ENCODE results near the gene SLC25A44.

The SLC25A44 gene

GRCh38 chr1:156193488-156194299 is at the start of gene SLC25A44:
SLC25A44 (plus strand) TSS chr1:156194104; CDS start chr1:156199848, 5,744 bp downstream.
- DNase-seq (ENCODE audit: low read depth) = peak; percentile 96

- no peak for DNase-seq (ENCODE audit: low read depth)
Observed at GRCh38 chr1:156144742-156145141, 49.2 kb upstream of the SLC25A44 start.

DNA sequence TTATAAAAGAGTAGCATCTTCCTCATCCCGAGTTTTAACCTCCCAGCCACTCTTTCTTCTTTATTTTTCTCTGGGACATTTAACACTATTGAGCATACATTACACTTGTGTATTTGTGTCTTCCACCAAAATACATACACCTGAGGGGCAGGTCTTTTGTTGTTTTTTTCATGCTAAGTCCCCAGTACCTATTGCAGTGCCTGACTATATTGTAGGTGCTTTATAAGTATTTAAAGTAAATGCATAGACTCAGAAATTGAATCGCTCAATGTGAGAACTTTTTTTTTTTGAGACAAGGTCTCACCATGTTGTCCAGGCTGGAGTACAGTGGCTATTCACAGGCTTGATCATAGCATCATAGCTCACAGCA is 48.3 kb upstream of the SLC25A44 start:
- DNase-seq (ENCODE audit: low read depth) = no peak

- DNase-seq (ENCODE audit: low read depth) = no peak
Observed at GRCh38 chr1:156146020-156146768, 47.7 kb upstream of the SLC25A44 start.

DNA sequence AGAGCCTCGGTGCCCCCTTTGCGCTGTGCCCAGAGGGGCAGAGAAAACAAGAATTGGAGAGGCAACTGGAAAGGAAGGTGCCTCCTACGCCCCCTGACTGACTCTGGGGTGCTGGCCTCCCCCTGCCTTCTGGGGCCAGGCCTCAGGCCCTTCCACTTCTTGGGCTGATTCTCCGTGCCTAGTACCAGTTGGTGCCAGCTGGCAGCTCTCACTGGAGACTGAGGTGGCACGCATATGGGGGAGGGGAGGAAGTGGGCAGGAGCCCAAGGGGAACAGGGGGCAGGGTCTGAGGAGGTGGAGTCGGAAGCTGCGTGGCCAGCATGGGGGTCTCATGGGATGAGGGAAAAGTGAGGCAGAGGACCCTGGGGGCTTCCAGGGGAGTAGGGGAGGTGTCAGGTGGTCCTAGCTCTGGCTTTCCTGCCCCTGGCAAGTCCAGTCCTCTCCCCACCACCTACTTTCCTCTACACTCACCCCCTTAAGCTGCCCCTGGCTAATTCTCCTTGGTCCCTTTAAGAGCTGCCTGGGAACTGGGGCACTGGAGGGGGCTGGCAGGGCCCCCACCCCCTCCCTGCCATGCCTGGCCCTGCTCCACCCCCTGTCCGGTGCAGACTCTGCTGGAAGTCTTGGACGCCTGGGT is 47.0 kb upstream of the SLC25A44 start:
- DNase-seq (ENCODE audit: low read depth) = no peak

- DNase-seq (ENCODE audit: low read depth) = no peak
Observed at GRCh38 chr1:156148216-156148615, 45.7 kb upstream of the SLC25A44 start.

- DNase-seq (ENCODE audit: low read depth) = no peak
Observed at GRCh38 chr1:156149374-156150332, 44.3 kb upstream of the SLC25A44 start.

GRCh38 chr1:156150333-156151011 is 43.4 kb upstream of the SLC25A44 start:
- no peak for DNase-seq (ENCODE audit: low read depth)

GRCh38 chr1:156151093-156151688 is 42.7 kb upstream of the SLC25A44 start:
- no peak for DNase-seq (ENCODE audit: low read depth)

GRCh38 chr1:156152628-156153027 is 41.3 kb upstream of the SLC25A44 start:
- no peak for DNase-seq (ENCODE audit: low read depth)

GRCh38 chr1:156153362-156153761 is 40.5 kb upstream of the SLC25A44 start, which contains the start of gene SEMA4A:
SEMA4A (plus strand) TSS chr1:156153585; CDS start chr1:156154579, 994 bp downstream.
- DNase-seq (ENCODE audit: low read depth) = no peak

DNA sequence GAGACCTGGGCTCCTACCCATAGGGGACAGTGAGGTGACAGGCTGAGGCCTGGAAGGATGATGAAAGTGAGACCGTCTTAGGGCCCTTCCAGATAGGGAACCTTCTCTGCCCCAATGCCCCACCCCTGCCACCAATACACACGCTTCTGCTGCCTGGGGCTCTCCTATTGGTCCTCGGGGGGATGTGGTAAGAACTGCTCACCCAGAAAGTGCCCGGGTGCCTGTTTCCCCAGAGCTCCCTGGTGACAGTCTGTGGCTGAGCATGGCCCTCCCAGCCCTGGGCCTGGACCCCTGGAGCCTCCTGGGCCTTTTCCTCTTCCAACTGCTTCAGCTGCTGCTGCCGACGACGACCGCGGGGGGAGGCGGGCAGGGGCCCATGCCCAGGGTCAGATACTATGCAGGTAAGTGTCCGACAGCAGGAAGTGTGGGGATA is 39.6 kb upstream of the SLC25A44 start:
- peak; percentile 38 for DNase-seq (ENCODE audit: low read depth)

DNA sequence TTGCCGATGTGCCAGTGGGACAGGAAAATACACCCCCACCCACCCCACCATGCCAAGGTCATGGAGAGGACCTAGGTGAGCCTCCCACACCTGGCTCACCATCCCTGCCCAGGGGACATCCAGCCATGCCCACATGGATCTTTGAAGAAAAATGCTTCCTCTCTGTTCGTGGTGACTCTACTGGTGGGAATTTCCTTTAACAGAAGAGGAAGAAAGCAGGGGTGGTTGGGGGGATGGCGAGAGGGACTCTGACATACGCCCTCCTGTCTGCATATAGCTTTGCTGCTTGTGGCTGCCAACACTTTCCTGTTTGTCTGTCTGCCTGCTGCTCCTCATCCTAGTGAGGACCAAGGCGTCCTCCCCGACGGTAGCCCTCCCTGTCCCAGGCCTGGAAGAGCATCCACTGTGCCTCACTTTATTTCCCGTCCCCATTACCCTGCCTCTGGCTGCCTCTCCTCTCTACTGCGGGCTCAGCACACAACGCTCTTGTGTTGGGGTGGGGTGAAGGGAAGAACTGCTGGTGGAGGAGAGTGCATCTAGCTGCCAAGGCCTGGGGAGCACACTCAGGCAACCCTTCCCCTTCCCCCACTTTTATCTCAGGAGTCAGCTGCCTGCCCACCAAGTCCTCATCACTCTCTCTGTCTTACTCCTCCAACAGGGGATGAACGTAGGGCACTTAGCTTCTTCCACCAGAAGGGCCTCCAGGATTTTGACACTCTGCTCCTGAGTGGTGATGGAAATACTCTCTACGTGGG is 38.0 kb upstream of the SLC25A44 start:
- no peak for DNase-seq (ENCODE audit: low read depth)

- DNase-seq (ENCODE audit: low read depth) = no peak
Observed at GRCh38 chr1:156157506-156157905, 36.4 kb upstream of the SLC25A44 start.

DNA sequence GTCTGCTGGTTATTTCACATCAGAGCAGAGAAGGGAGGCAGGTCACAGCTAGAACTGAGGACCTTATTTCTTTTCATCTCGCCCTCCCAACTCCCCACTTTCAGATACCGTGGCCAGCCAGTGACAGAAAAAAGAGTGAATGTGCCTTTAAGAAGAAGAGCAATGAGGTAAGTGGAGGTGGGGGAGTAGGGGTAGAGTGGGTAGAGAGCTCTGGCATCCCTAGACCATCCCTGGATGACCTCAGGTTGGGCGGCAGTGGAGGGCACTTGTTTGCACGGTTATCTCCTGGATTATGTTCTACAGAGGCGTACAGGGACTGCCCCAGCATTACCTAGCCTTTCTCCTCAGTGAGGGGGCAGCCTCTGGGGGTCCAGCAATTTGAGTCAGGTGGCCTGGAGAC is 35.9 kb upstream of the SLC25A44 start:
- no peak for DNase-seq (ENCODE audit: low read depth)

DNA sequence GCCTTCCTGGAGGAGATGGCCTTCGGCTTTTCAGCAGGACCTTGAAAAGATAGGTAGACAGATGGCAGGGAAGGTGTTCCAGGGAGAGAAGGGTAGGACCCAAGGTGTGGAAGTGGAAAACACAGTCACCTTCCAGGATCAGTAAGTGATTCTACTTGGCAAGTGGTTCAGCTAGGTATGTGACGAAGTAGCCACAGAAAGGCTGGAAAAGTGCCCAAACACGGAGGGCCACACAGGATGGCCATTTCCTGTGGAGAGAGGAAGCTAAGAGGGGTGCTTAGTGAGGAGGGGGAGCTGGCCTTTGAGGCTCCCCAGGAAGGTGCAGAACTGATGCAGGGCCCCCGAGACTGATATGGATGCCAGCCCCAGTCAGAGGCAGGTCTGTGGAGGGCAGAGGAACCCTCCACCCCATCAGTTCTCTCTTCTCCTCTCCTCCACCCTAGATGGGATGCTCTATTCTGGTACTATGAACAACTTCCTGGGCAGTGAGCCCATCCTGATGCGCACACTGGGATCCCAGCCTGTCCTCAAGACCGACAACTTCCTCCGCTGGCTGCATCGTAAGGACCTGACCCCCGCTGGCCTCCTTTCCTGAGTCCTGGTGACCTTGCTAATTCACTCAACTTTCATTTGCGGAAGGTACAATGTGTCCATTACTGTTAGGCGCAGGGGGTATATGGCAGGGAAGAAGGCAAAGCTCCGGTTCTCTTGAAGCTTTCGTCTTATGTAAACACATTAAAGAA is 33.7 kb upstream of the SLC25A44 start:
- no peak for DNase-seq (ENCODE audit: low read depth)

DNA sequence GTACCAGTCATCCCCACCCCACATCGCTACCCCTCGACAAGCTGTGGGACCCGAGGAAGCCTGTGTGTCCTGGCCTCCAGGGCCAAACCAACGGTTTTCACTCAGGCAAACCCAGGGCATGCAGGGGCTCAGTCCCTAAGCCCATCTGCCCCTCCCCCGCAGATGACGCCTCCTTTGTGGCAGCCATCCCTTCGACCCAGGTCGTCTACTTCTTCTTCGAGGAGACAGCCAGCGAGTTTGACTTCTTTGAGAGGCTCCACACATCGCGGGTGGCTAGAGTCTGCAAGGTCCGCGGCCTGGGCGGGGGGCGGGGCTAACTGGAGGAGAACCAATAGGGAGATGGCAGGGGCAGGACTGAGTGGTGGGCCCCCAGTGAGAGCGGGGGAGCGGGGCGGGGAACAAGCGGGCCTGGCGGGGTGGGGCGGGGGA is 33.1 kb upstream of the SLC25A44 start:
- DNase-seq (ENCODE audit: low read depth) = peak; percentile 36

- no peak for DNase-seq (ENCODE audit: low read depth)
Observed at GRCh38 chr1:156162430-156163037, 31.4 kb upstream of the SLC25A44 start.

GRCh38 chr1:156163712-156164111 is 30.2 kb upstream of the SLC25A44 start:
- no peak for DNase-seq (ENCODE audit: low read depth)

All from CMK (cell line).